Measurements from ENCODE around the gene PCCA.

Gene PCCA

GRCh38 chr13:100438059-100438788 is 349.3 kb downstream of the PCCA start:
- DNase-seq: no peak

- DNase-seq: no peak
Measured at GRCh38 chr13:100439247-100439970, 350.5 kb downstream of the PCCA start.

- DNase-seq: no peak
Measured at GRCh38 chr13:100440751-100441425, 352.0 kb downstream of the PCCA start.

- DNase-seq: no peak
Measured at GRCh38 chr13:100442095-100442832, 353.4 kb downstream of the PCCA start.

GRCh38 chr13:100443278-100443997 is 354.5 kb downstream of the PCCA start:
- DNase-seq: no peak

GRCh38 chr13:100443998-100444328 is 355.1 kb downstream of the PCCA start:
- DNase-seq: no peak

- DNase-seq: no peak
Measured at GRCh38 chr13:100447831-100448230, 358.9 kb downstream of the PCCA start.

- DNase-seq: no peak
Measured at GRCh38 chr13:100451923-100452322, 363.0 kb downstream of the PCCA start.

- DNase-seq: no peak
Measured at GRCh38 chr13:100454876-100455275, 366.0 kb downstream of the PCCA start.

GRCh38 chr13:100458673-100459072 is 369.8 kb downstream of the PCCA start:
- no peak for DNase-seq

GRCh38 chr13:100459747-100460146 is 370.9 kb downstream of the PCCA start:
- no peak for DNase-seq

GRCh38 chr13:100460266-100460665 is 371.4 kb downstream of the PCCA start:
- DNase-seq: no peak

- no peak for DNase-seq
Measured at GRCh38 chr13:100460791-100461190, 371.9 kb downstream of the PCCA start.

- peak; percentile 25 for DNase-seq
Measured at GRCh38 chr13:100461309-100462030, 372.6 kb downstream of the PCCA start.

- no peak for DNase-seq
Measured at GRCh38 chr13:100464006-100464405, 375.1 kb downstream of the PCCA start.

GRCh38 chr13:100465558-100465957 is 376.7 kb downstream of the PCCA start:
- DNase-seq: no peak

- DNase-seq: no peak
Measured at GRCh38 chr13:100470866-100471505, 382.1 kb downstream of the PCCA start.

GRCh38 chr13:100473087-100473486 is 384.2 kb downstream of the PCCA start:
- DNase-seq: no peak

GRCh38 chr13:100473501-100474044 is 384.7 kb downstream of the PCCA start:
- DNase-seq: no peak

- DNase-seq: no peak
Measured at GRCh38 chr13:100476963-100477362, 388.1 kb downstream of the PCCA start.
